H1 (cell line): Measurements from ENCODE around the gene CD7. TPM values are rescaled to one million over a fixed set of nuclear protein-coding genes. Genes with fewer than 3 reads are reported as not detected.

Experiments used
- CTCF ChIA-PET: fragments of 300-600 bp; sonication (Branson Sonifier 250); formaldehyde crosslinking; loops from one replicate; lab custom pipeline; 2021; ENCODE audit not compliant: partially characterized antibody; lab: Charles Lee
- POLR2A ChIA-PET: fragments of 300-600 bp; sonication (Branson Sonifier 250); formaldehyde crosslinking; loops from one replicate; lab custom pipeline; 2021; ENCODE audit warnings: inconsistent platforms; ENCODE audit not compliant: partially characterized antibody; lab: Charles Lee
- DNase-seq, 2 experiments: peaks; one replicate each; pipeline versions ENCODE4 v3.0.0 to v3.0.0-alpha.2; 2010 to 2022; ENCODE audit warnings: low spot score in 2 of 2, low read depth in 1 of 2, mixed read lengths in 1 of 2
- FAIRE-seq: peaks from 2 replicates; lab custom pipeline; 2011; peaks lifted over from hg19 to GRCh38; lab: Jason Lieb, UNC
- H2AFZ ChIP-seq: 2 replicates; pipeline ENCODE4 v1.8.1; 2012; ENCODE audit warnings: low read length, inconsistent platforms
- H2AK5ac ChIP-seq: 2 replicates; pipeline ENCODE4 v1.6.1; 2013; ENCODE audit warnings: low read depth, low read length
- H2BK120ac ChIP-seq: replicated peaks from 2 replicates; pipeline ENCODE3; 2013; ENCODE audit warnings: low read depth, low read length, inconsistent platforms
- H2BK12ac ChIP-seq: 2 replicates; pipeline ENCODE4 v1.6.1; 2013; ENCODE audit warnings: low read depth, low read length
- H2BK15ac ChIP-seq: 2 replicates; pipeline ENCODE4 v1.6.1; 2013; ENCODE audit warnings: low read length
- H2BK20ac ChIP-seq: 2 replicates; pipeline ENCODE4 v1.6.1; 2013; ENCODE audit warnings: low read length
- H2BK5ac ChIP-seq: 2 replicates; pipeline ENCODE4 v1.6.1; 2013; ENCODE audit warnings: low read depth, low read length
- H3K14ac ChIP-seq: 2 replicates; pipeline ENCODE4 v1.6.1; 2013; ENCODE audit warnings: inconsistent platforms; ENCODE audit not compliant: insufficient read length
- H3K18ac ChIP-seq: 2 replicates; pipeline ENCODE4 v1.6.1; 2013; ENCODE audit warnings: low read length; ENCODE audit errors: extremely low read depth
- H3K23ac ChIP-seq: 2 replicates; pipeline ENCODE4 v1.6.1; 2013; ENCODE audit warnings: inconsistent platforms; ENCODE audit not compliant: insufficient read length
- H3K23me2 ChIP-seq: 2 replicates; pipeline ENCODE4 v1.6.1; 2013; ENCODE audit warnings: low read depth, low read length
- H3K27ac ChIP-seq: 2 replicates; pipeline ENCODE4 v1.6.1; 2011; ENCODE audit warnings: low read depth, low read length, inconsistent platforms
- H3K27me3 ChIP-seq, 4 experiments: replicated peaks in 1 of 4; 1 replicate in 1 of 4; 2 replicates in 3 of 4; pipeline versions ENCODE4 v1.6.1 to v1.8.1; 2011 to 2013; ENCODE audit warnings: low read length in 3 of 4, mild to moderate bottlenecking in 3 of 4, inconsistent platforms in 2 of 4, mixed read lengths in 2 of 4, moderate library complexity in 1 of 4; ENCODE audit not compliant: control insufficient read depth in 3 of 4, insufficient read depth in 3 of 4; ENCODE audit errors: extremely low read depth in 1 of 4
- H3K36me3 ChIP-seq, 4 experiments: 2 replicates each; pipeline versions ENCODE4 v1.6.1 to v1.8.1; 2011 to 2013; ENCODE audit warnings: mild to moderate bottlenecking in 4 of 4, low read length in 3 of 4, moderate library complexity in 2 of 4, control low read depth in 1 of 4, inconsistent platforms in 1 of 4; ENCODE audit not compliant: insufficient read depth in 4 of 4, control insufficient read depth in 2 of 4
- H3K4ac ChIP-seq: replicated peaks from 2 replicates; pipeline ENCODE3; 2013; ENCODE audit warnings: low read length, low read depth, mixed read lengths, inconsistent platforms; ENCODE audit not compliant: insufficient read length
- H3K4me1 ChIP-seq, 4 experiments: replicated peaks in 1 of 4; 1 replicate in 1 of 4; 2 replicates in 3 of 4; pipeline versions ENCODE4 v1.6.1 to v1.8.1; 2011 to 2013; ENCODE audit warnings: low read length in 3 of 4, inconsistent platforms in 2 of 4, mixed read lengths in 1 of 4; ENCODE audit not compliant: insufficient read depth in 4 of 4, control insufficient read depth in 3 of 4
- H3K4me2 ChIP-seq, 2 experiments: 2 replicates each; pipeline versions ENCODE4 v1.6.1 to v1.8.1; 2011 to 2013; ENCODE audit warnings: low read depth in 2 of 2, low read length in 2 of 2, control low read depth in 1 of 2, inconsistent platforms in 1 of 2, mild to moderate bottlenecking in 1 of 2; ENCODE audit not compliant: insufficient read depth in 1 of 2
- H3K4me3 ChIP-seq, 4 experiments: fragments of 200-600, 300-600 bp in 1 of 4; sonication (generic), shearing (Covaris generic), sonication (Bioruptor Twin) in 1 of 4; 2 replicates each; pipeline versions ENCODE4 v1.5.1 to v1.8.1; 2011 to 2016; ENCODE audit warnings: low read length in 4 of 4, low read depth in 3 of 4, control low read depth in 2 of 4, inconsistent platforms in 2 of 4, mild to moderate bottlenecking in 2 of 4, mixed read lengths in 1 of 4, moderate library complexity in 1 of 4; ENCODE audit not compliant: insufficient read depth in 2 of 4; ENCODE audit errors: extremely low read depth in 1 of 4
- H3K56ac ChIP-seq: replicated peaks from 2 replicates; pipeline ENCODE3; 2013; ENCODE audit warnings: low read depth, mild to moderate bottlenecking, mixed read lengths, low read length, inconsistent platforms; ENCODE audit not compliant: insufficient read length
- H3K79me1 ChIP-seq: 2 replicates; pipeline ENCODE4 v1.6.1; 2013; ENCODE audit warnings: low read depth, low read length, control low read depth
- H3K79me2 ChIP-seq, 2 experiments: 2 replicates each; pipeline versions ENCODE4 v1.6.1 to v1.8.1; 2012 to 2013; ENCODE audit warnings: low read length in 2 of 2, mild to moderate bottlenecking in 2 of 2, inconsistent platforms in 1 of 2; ENCODE audit not compliant: insufficient read depth in 2 of 2, control insufficient read depth in 1 of 2
- H3K9ac ChIP-seq, 4 experiments: replicated peaks in 1 of 4; 1 replicate in 1 of 4; 2 replicates in 3 of 4; pipeline versions ENCODE4 v1.6.1 to v1.8.1; 2011 to 2013; ENCODE audit warnings: low read depth in 3 of 4, low read length in 3 of 4, control low read depth in 2 of 4, mild to moderate bottlenecking in 2 of 4, moderate library complexity in 2 of 4, inconsistent platforms in 1 of 4; ENCODE audit errors: extremely low read depth in 1 of 4
- H3K9me3 ChIP-seq, 2 experiments: 2 replicates each; pipeline versions ENCODE4 v1.6.1 to v1.8.1; 2012 to 2013; ENCODE audit warnings: mild to moderate bottlenecking in 2 of 2, moderate library complexity in 2 of 2, control low read depth in 1 of 2, inconsistent platforms in 1 of 2, low read depth in 1 of 2, low read length in 1 of 2, mixed read lengths in 1 of 2; ENCODE audit not compliant: insufficient read depth in 2 of 2
- H4K20me1 ChIP-seq, 2 experiments: replicated peaks in 1 of 2; 2 replicates each; pipeline versions ENCODE3 to v1.8.1; 2011 to 2013; ENCODE audit warnings: inconsistent platforms in 2 of 2, low read length in 2 of 2, mild to moderate bottlenecking in 1 of 2; ENCODE audit not compliant: insufficient read depth in 2 of 2, control insufficient read depth in 1 of 2
- H4K5ac ChIP-seq: 2 replicates; pipeline ENCODE4 v1.6.1; 2013; ENCODE audit warnings: low read length, low read depth, mixed read lengths, inconsistent platforms; ENCODE audit not compliant: insufficient read length
- H4K8ac ChIP-seq: 2 replicates; pipeline ENCODE4 v1.8.0; 2013; ENCODE audit warnings: mild to moderate bottlenecking, moderate library complexity, low read length, inconsistent platforms; ENCODE audit not compliant: insufficient read depth; ENCODE audit errors: extremely low read depth
- H4K91ac ChIP-seq: replicated peaks from 2 replicates; pipeline ENCODE3; 2013; ENCODE audit warnings: low read length, mixed read lengths, inconsistent platforms; ENCODE audit not compliant: insufficient read length
- GTF2F1 ChIP-seq: IDR thresholded peaks from 2 replicates; pipeline ENCODE4 v1.6.1; 2012; ENCODE audit warnings: low read depth, low read length, improper control_type of control experiment, borderline replicate concordance
- WGBS, 2 experiments: shearing (Covaris generic) in 1 of 2; methylation state at CpG; one replicate each; pipeline versions ENCODE4 v1.1.6 to v1.1.7; 2013 to 2015; ENCODE audit warnings: low lambda C conversion rate in 2 of 2, mixed read lengths in 2 of 2, inconsistent platforms in 1 of 2, low coverage in 1 of 2, missing lambda C conversion rate in 1 of 2; ENCODE audit not compliant: insufficient replicate concordance in 2 of 2, insufficient coverage in 1 of 2, insufficient read length in 1 of 2; ENCODE audit errors: extremely low coverage in 1 of 2, missing lambda C conversion rate in 1 of 2; 5-methylcytosine and 5-hydroxymethylcytosine counted together
- polyA plus RNA-seq, 7 experiments: library from polyadenylated mRNA; depleted of rRNA in 3 of 7; stranded (reverse) in 5 of 7; unstranded in 2 of 7; fragments of >200 nt in 5 of 7; fragments of 200-250 nt in 2 of 7; gene quantifications; 1 replicate in 5 of 7; 2 replicates in 1 of 7; 4 replicates in 1 of 7; pipeline versions ENCODE4 v1.2.1 to v1.2.3, GENCODE V29; 2011 to 2013; ENCODE audit warnings: missing spikeins in 2 of 7, mixed read lengths in 2 of 7
- total RNA-seq: library from RNA; stranded (reverse); fragmentation: NEBNext Ultra II Directional; extraction: Animal tissue kit (Norgen Biotek cat#: 25700); gene quantifications from 2 replicates; pipeline ENCODE4 v1.2.1, GENCODE V29; 2021

Gene CD7
- total and polyA plus RNA-seq, 2 of the 8 experiments (the other 6 are each of a cell fraction or from before 2014, with no cell fraction given), result 0.83 to 0.86 TPM

- no peak overlapping the region for H3K23ac ChIP-seq
- H2BK120ac ChIP-seq, result no peak overlapping the region
- H2BK20ac ChIP-seq, result no peak overlapping the region
- H4K91ac ChIP-seq, result no peak overlapping the region
- H3K4me3 ChIP-seq, result no peak overlapping the region
- peaks cover 0 to 2% (median 0%) of the 10 kb centered on the region in 4 experiments; a peak in 1 of 7 replicates for H3K4me1 ChIP-seq
- H3K4ac ChIP-seq, result no peak overlapping the region
- no peaks in the 10 kb centered on the region; a peak in 1 of 7 replicates for H3K27me3 ChIP-seq
- H3K79me2 ChIP-seq, result no peaks in the 10 kb centered on the region; a peak in 1 of 4 replicates
- no peaks in the 10 kb centered on the region for H3K36me3 ChIP-seq
- H3K9ac ChIP-seq, result no peak overlapping the region
- H3K9me3 ChIP-seq, result 0 out of 4 replicates have a peak, but pooled peaks cover 0 to 3% of the 10 kb centered on the region in 2 experiments
- TF ChIP-seq GTF2F1, result no peak
- TF ChIP-seq, all 59 proteins: peak for 0
- Histone ChIP-seq H2BK15ac (no peak overlapping the region), H4K20me1 (no peaks in the 10 kb centered on the region), H2BK12ac (no peak overlapping the region), H3K56ac (no peak overlapping the region), H3K79me1 (no peaks in the 10 kb centered on the region), H3K27ac (no peak overlapping the region), H4K5ac (no peak overlapping the region), H3K23me2 (no peaks in the 10 kb centered on the region; the same call in 1 of the 2 replicates), H3K18ac (no peak overlapping the region), H2AK5ac (no peak overlapping the region), H2BK5ac (no peak overlapping the region), H4K8ac (no peak overlapping the region), H2AFZ (no peak overlapping the region), H3K4me2 (no peak overlapping the region), H3K14ac (no peak overlapping the region)
- DNase-seq (no peak), FAIRE-seq (no peak)
- ChIA-PET CTCF (interaction anchor here (0.7 kb wide), 1 partner anchor 140 kb away, joined by 3 read pairs; no protein-coding TSS in a partner anchor), POLR2A (no interaction called here)
- WGBS, 2 experiments, result 92% methylated on average over 9 of the region's 9 CpGs; no CpG with 5 or more reads in 1 of the 2 experiments
These were observed 30.2 kb downstream of the CD7 start for GRCh38 chr17:82287013-82287867.
